Fibroblast of skin of scalp (primary cell): ENCODE results near the gene LSM3.
"Not testable (repeated sequence)": the region's sequence is repeated elsewhere in the genome, so short reads cannot be mapped to it uniquely, and the experiment has no call there.

Source experiments
- DNase-seq: peaks from one replicate; pipeline ENCODE4 v3.0.0-alpha.2; 2013

The LSM3 gene

GRCh38 chr3:14222900-14223594 is 44.4 kb downstream of the LSM3 start:
- DNase-seq, result peak; percentile 67

- DNase-seq, result no peak
These were observed 45.0 kb downstream of the LSM3 start for GRCh38 chr3:14223595-14223994.

GRCh38 chr3:14224895-14225294 is 46.3 kb downstream of the LSM3 start:
- DNase-seq, result peak; percentile 59

GRCh38 chr3:14225421-14225820 is 46.8 kb downstream of the LSM3 start:
- no peak for DNase-seq

- DNase-seq, result not testable (repeated sequence)
These were observed 47.7 kb downstream of the LSM3 start for GRCh38 chr3:14226351-14226750.

- DNase-seq, result no peak
These were observed 49.2 kb downstream of the LSM3 start for GRCh38 chr3:14227856-14228255.

GRCh38 chr3:14228681-14229470 is 50.3 kb downstream of the LSM3 start:
- DNase-seq, result no peak

- DNase-seq, result not testable (repeated sequence)
These were observed 51.1 kb downstream of the LSM3 start for GRCh38 chr3:14229695-14230094.

GRCh38 chr3:14230729-14231128 is 52.1 kb downstream of the LSM3 start:
- DNase-seq, result no peak

- DNase-seq, result no peak
These were observed 52.8 kb downstream of the LSM3 start for GRCh38 chr3:14231145-14231990.

- peak; percentile 64 for DNase-seq
These were observed 53.4 kb downstream of the LSM3 start for GRCh38 chr3:14231998-14232501.

GRCh38 chr3:14234251-14235002 is 55.8 kb downstream of the LSM3 start:
- no peak for DNase-seq

GRCh38 chr3:14235003-14235911 is 56.6 kb downstream of the LSM3 start:
- DNase-seq, result no peak

GRCh38 chr3:14235912-14236295 is 57.3 kb downstream of the LSM3 start:
- DNase-seq, result peak; percentile 22

GRCh38 chr3:14236902-14237301 is 58.3 kb downstream of the LSM3 start:
- DNase-seq, result no peak

- DNase-seq, result no peak
These were observed 58.8 kb downstream of the LSM3 start for GRCh38 chr3:14237457-14237856.

GRCh38 chr3:14238356-14238755 is 59.7 kb downstream of the LSM3 start:
- DNase-seq, result no peak

GRCh38 chr3:14238930-14239329 is 60.3 kb downstream of the LSM3 start:
- no peak for DNase-seq

GRCh38 chr3:14239940-14240339 is 61.3 kb downstream of the LSM3 start:
- no peak for DNase-seq

- DNase-seq, result no peak
These were observed 61.7 kb downstream of the LSM3 start for GRCh38 chr3:14240366-14240765.

GRCh38 chr3:14241716-14242115 is 63.1 kb downstream of the LSM3 start:
- DNase-seq, result no peak
